Vagina (tissue), 2 donors: ENCODE data around the gene ZNF784.
"Not testable (repeated sequence)": the region's sequence is repeated elsewhere in the genome, so short reads cannot be mapped to it uniquely, and the experiment has no call there.

Source experiments
- CTCF ChIP-seq, 3 experiments: fragments of 450-650 bp in 2 of 3; fragments of 200-600 bp in 1 of 3; sonication (generic) in 1 of 3; IDR thresholded peaks; one replicate each; pipeline ENCODE4 v1.5.1; 2017 to 2019; ENCODE audit warnings: antibody characterized with exemption in 3 of 3, mild to moderate bottlenecking in 2 of 3, moderate library complexity in 2 of 3
- POLR2A ChIP-seq, 2 donors: fragments of 450-650 bp; IDR thresholded peaks; one replicate each; pipeline ENCODE4 v1.6.1; 2017; ENCODE audit warnings: antibody characterized with exemption in 2 of 2, mild to moderate bottlenecking in 2 of 2, moderate library complexity in 2 of 2

- TF ChIP-seq CTCF, POLR2A (IDR thresholded peaks at IDR 0.05): not testable (repeated sequence)
Observed at GRCh38 chr19:55573929-55574328, 50.4 kb downstream of the ZNF784 start.
